Natural killer cell treated with Interleukin-12 subunit alpha and Interleukin-12 subunit beta and Interleukin-15 and Interleukin-18, amount 100 ng/mL, for 72 hours (primary cell): ENCODE results near the gene NKX2-4. TPM values are rescaled to one million over a fixed set of nuclear protein-coding genes. Genes with fewer than 3 reads are reported as not detected.
"Not testable (repeated sequence)": the region's sequence is repeated elsewhere in the genome, so short reads cannot be mapped to it uniquely, and the experiment has no call there.

ENCODE experiments used
- ATAC-seq, 2 donors: fragments of 150-1000 bp; cut with Tn5 transposase in 1 of 2; sonication (Bioruptor Pico), chemical (Tn5 transposase) in 1 of 2; 2 replicates each; pipeline ENCODE4 v1.10.0; 2021
- DNase-seq: peaks from one replicate; pipeline ENCODE4 v3.0.0; 2022; ENCODE audit warnings: low spot score
- H3K27ac Mint-ChIP-seq, 2 donors: 1 replicate in 1 of 2; 2 replicates in 1 of 2; pipeline ENCODE4 v1.8.0; 2022; ENCODE audit warnings: mixed read lengths in 2 of 2, mild to moderate bottlenecking in 1 of 2, moderate library complexity in 1 of 2
- H3K27me3 Mint-ChIP-seq, 2 donors: 1 replicate in 1 of 2; 2 replicates in 1 of 2; pipeline ENCODE4 v1.8.0; 2022; ENCODE audit warnings: mixed read lengths in 2 of 2
- H3K36me3 Mint-ChIP-seq: one replicate; pipeline ENCODE4 v1.8.0; 2022; ENCODE audit warnings: mixed read lengths
- H3K4me1 Mint-ChIP-seq, 2 donors: 1 replicate in 1 of 2; 2 replicates in 1 of 2; pipeline ENCODE4 v1.8.0; 2022; ENCODE audit warnings: low read depth in 2 of 2, mixed read lengths in 2 of 2, mild to moderate bottlenecking in 1 of 2
- H3K4me3 Mint-ChIP-seq: one replicate; pipeline ENCODE4 v1.8.0; 2022; ENCODE audit warnings: mixed read lengths
- H3K9me3 Mint-ChIP-seq: 2 replicates; pipeline ENCODE4 v1.8.0; 2022; ENCODE audit warnings: mixed read lengths
- total RNA-seq, 2 donors: library from RNA; stranded (reverse); gene quantifications; one replicate each; pipeline ENCODE4 v1.2.3, GENCODE V29; 2022

Gene NKX2-4
- not detected for total RNA-seq

DNA sequence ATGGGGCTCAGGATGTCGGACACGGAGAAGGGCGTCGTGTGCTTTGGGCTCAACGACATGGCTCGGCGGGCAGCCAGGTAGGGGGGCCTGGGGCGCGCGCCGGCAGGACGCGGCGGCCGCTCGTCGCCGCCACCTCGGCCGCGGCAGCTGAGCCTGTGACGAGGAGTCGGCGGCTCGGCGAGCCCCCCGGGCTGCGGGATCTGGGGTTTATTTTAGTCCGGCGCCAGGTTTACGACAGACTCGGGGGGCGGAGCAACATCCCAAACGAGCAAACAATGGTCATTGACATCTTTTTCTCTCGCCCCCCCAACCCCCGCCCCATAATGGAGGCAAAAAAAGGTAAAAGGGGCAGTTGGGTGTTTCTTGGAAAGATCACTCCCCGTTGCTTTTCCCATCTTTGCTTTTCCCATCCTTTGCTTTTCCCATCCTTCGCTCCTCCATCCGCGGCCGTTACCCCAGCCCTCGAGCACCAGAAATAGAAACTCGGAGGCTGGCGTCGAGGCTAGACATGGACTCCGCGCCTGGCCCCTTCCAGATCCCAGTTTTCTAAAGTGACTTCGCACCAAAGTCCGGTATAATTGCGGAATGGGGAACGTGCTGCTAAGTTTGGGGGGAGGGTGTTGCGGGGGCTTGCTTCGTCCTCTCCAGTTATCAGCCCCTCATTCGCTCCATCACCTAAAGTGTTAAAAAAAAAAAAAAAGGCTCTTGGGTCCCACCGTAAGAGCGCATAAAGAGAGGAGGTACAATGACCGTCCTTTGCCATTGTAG, at the start of gene NKX2-4:
NKX2-4 (minus strand) TSS at position 186 of the 768 bp plus-strand sequence; CDS start at position 59, 127 bp downstream.
- H3K9me3 Mint-ChIP-seq: no peaks in the 10 kb centered on the region
- peaks cover 13% of the 10 kb centered on the region for H3K36me3 Mint-ChIP-seq
- H3K27me3 Mint-ChIP-seq: peaks cover 36 to 67% of the 10 kb centered on the region in 2 donors
- peak within 1 kb of the TSS in 1 of 2 donors; percentile 11 for H3K27ac Mint-ChIP-seq
- H3K4me3 Mint-ChIP-seq: peak within 1 kb of the TSS; percentile 43
- ATAC-seq (peak in 1 of 2 donors; percentile 13), DNase-seq (no peak)
- H3K4me1 Mint-ChIP-seq: peaks cover 13 to 15% of the 10 kb centered on the region in 2 donors

DNA sequence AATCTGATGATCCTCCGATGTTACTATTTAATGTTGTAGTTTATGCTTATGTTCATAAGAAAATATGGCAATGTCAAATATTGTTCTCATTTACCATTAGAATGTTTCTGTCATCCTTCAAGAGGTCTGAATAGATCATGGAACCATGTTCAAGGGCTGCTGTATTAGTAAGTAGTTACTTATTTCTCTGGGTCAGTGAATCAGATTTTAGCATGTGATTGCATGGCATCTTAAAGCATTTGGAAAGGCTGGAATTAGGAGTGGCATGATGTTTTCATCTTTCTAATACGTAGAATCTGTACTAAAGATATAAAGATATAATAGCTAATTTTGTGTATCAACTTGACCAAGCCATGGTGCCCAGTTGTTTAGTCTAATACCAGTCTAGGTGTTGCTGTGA, 40.5 kb upstream of the NKX2-4 start:
- Mint-ChIP-seq H3K4me3 (no peak overlapping the region), H3K36me3 (no peaks in the 10 kb centered on the region), H3K27ac (no peak overlapping the region), H3K27me3 (peaks cover 19 to 57% of the 10 kb centered on the region in 2 donors), H3K9me3 (no peaks in the 10 kb centered on the region), H3K4me1 (no peaks in the 10 kb centered on the region)
- DNase-seq (no peak), ATAC-seq (no peak)

DNA sequence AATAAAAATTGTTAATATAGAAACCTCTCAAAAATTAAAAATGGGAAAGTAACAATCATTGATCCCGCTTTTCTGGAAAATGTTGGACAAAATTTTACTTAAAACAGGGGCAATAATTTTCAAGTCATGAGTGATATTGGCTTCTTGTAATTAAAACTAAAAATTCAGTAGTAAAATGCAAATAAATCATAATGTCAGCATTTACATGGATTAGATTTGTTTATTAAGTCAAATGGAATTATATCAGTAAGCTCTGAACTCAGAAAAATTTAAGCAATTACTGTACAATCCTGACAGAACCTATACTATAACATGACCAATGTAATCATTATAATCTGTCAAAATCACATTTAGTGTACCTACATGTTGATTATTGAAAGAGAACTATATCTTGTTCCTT, 39.9 kb upstream of the NKX2-4 start:
- ATAC-seq: no peak
- no peak for DNase-seq
- no peak overlapping the region for H3K4me3 Mint-ChIP-seq
- no peak overlapping the region for H3K27ac Mint-ChIP-seq
- no peaks in the 10 kb centered on the region for H3K4me1 Mint-ChIP-seq
- H3K27me3 Mint-ChIP-seq: peaks cover 21 to 63% of the 10 kb centered on the region in 2 donors
- H3K9me3 Mint-ChIP-seq: no peaks in the 10 kb centered on the region
- no peaks in the 10 kb centered on the region for H3K36me3 Mint-ChIP-seq

DNA sequence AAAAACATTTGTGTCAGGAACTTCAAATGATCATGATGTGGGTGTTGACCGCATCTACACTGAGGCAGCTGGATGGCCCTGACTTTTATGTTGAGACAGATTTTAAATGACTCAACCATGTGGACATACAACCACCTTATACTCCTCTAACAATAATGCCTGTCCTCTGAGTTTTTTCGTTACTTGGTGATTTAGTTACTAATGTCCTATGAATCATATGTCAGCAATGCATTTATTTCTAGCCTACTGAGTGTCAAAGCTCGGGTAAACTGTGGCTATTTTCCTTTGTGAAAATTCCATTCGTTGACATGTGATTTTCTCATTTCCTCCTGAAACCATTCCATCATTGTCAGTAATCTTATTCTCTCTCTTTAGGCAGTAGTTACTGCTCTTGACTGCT, 38.9 kb upstream of the NKX2-4 start:
- no peak for ATAC-seq

DNA sequence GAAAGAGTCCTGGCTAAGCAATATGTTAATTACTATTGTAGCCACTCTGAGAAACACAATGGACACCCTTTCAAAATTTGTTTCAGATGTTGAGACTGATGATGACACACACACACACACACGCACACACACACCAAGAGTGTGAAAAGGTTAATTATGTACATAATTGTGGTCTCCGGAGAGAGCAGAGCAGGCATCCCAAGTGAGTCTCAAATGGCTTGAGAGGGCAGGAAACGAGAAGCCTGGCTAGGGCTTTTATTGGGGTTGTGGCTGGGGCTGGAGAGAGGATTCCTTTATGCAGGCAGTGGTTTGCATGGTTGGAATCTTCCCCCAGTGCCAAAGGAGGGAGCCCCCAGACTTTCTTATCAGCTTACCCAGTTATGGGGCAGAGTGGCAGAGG, 38.2 kb upstream of the NKX2-4 start:
- no peak overlapping the region for H3K27ac Mint-ChIP-seq
- DNase-seq (no peak), ATAC-seq (no peak)
- no peak overlapping the region for H3K4me3 Mint-ChIP-seq
- H3K4me1 Mint-ChIP-seq: no peaks in the 10 kb centered on the region
- no peaks in the 10 kb centered on the region for H3K9me3 Mint-ChIP-seq
- H3K36me3 Mint-ChIP-seq: no peaks in the 10 kb centered on the region
- H3K27me3 Mint-ChIP-seq: peaks cover 21 to 58% of the 10 kb centered on the region in 2 donors

More for the DNA sequence above, 38.9 kb upstream of the NKX2-4 start:
- H3K9me3 Mint-ChIP-seq: no peaks in the 10 kb centered on the region
- H3K4me1 Mint-ChIP-seq: no peaks in the 10 kb centered on the region
- DNase-seq: no peak
- H3K27ac Mint-ChIP-seq: no peak overlapping the region
- H3K27me3 Mint-ChIP-seq: peaks cover 21 to 60% of the 10 kb centered on the region in 2 donors
- no peaks in the 10 kb centered on the region for H3K36me3 Mint-ChIP-seq
- H3K4me3 Mint-ChIP-seq: no peak overlapping the region

DNA sequence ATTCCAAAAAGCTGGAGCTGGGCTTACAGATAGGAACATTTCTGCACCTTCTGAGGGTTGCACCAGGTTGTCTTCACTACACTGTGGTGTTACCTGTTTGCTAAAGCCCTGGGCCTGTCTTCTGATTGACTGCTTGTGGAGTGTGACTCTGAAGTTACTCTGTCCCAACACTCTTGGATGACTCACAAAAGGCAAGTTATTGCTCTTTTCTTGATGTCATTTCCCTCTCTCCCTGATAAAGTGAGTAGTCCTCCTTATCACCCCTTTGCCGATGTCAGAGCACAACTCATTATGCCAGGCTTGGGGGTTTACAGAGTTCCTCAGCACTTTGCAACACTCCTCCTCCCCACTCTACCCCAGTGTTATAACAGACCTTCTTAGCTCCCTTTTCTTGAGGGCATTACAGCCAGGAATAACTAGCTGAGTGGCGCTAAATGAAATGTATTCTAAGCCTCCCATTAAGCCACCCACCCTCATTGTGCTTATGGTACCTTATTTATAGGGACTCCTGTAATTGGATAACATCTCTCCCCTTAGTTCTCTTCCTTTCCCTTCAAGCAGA, 36.1 kb upstream of the NKX2-4 start:
- peaks cover 32 to 54% of the 10 kb centered on the region in 2 donors for H3K27me3 Mint-ChIP-seq
- H3K36me3 Mint-ChIP-seq: no peaks in the 10 kb centered on the region
- H3K4me1 Mint-ChIP-seq: no peaks in the 10 kb centered on the region
- no peak overlapping the region for H3K4me3 Mint-ChIP-seq
- no peaks in the 10 kb centered on the region for H3K9me3 Mint-ChIP-seq
- ATAC-seq (no peak), DNase-seq (no peak)
- no peak overlapping the region for H3K27ac Mint-ChIP-seq

DNA sequence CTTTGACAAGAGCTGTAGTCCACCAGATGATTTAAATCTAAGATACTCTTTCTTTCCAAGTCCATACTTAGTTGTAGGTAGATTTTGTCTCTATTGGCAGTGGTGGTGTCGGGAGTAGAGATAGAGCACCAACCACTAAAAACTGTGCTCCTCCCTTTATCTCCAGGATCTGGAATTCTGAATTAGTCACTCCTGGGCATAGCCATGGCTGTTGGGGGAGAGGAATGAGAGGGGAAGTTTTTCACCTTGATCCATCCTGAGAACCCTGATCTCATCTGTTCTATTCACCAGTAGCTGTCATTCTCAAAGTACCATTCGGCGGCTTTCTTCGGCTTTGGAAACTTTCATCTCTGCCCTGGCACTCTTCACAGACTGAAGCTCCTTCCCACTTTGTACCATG, 35.6 kb upstream of the NKX2-4 start:
- H3K4me3 Mint-ChIP-seq: no peak overlapping the region
- H3K27me3 Mint-ChIP-seq: peaks cover 35 to 54% of the 10 kb centered on the region in 2 donors
- no peak overlapping the region for H3K27ac Mint-ChIP-seq

DNA sequence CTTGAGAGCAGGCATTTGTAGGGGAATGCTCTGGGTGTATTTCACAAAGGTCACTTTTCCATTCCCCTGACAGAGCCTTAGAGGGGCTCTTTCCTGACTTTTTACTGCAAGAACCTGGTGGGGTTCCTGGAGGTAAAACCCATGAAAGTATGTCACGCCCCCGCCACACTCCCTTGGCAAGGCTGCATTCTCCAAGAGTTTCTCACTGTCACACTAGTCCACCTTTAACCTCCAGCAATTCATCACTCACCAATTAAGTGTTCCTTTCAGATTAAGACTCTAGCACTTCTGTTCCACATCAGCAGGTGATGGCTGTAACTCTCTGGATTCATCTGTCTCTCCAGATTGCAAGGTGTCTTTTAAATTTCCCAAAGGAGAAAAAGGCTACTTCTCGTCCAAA, 32.7 kb upstream of the NKX2-4 start:
- H3K36me3 Mint-ChIP-seq: peaks cover 12% of the 10 kb centered on the region
- ATAC-seq: no peak
- H3K9me3 Mint-ChIP-seq: peaks cover 4% of the 10 kb centered on the region
- no peak overlapping the region for H3K4me3 Mint-ChIP-seq
- no peaks in the 10 kb centered on the region for H3K4me1 Mint-ChIP-seq
- peaks cover 35 to 50% of the 10 kb centered on the region in 2 donors for H3K27me3 Mint-ChIP-seq
- no peak overlapping the region for H3K27ac Mint-ChIP-seq
- DNase-seq: no peak

More for the DNA sequence above, 35.6 kb upstream of the NKX2-4 start:
- ATAC-seq (no peak), DNase-seq (no peak)
- Mint-ChIP-seq H3K9me3 (no peaks in the 10 kb centered on the region), H3K4me1 (no peaks in the 10 kb centered on the region), H3K36me3 (no peaks in the 10 kb centered on the region)

DNA sequence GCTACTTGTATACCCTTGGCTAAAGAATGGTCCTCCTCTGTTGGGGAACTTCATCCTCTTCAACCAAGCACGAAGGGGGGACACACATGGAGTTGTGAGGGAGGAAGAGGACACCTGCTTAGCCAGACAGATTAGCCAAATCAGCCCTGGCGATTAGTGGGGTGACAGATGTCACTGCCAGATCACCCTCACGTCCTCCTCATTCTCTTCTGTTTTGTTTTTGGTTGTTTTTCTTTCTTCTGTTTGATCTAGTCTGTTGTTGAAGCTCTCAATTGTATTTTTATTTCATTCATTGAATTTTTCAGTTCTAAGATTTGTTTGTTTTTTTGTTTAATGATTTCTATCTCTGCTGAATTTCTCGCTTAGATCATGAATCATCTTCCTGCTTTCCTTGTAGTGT, 27.5 kb upstream of the NKX2-4 start:
- H3K36me3 Mint-ChIP-seq: peaks cover 25% of the 10 kb centered on the region
- H3K9me3 Mint-ChIP-seq: peaks cover 19% of the 10 kb centered on the region
- no peak overlapping the region for H3K4me3 Mint-ChIP-seq
- no peak for ATAC-seq
- no peaks in the 10 kb centered on the region for H3K4me1 Mint-ChIP-seq
- peaks cover 13 to 23% of the 10 kb centered on the region in 2 donors for H3K27me3 Mint-ChIP-seq
- no peak overlapping the region for H3K27ac Mint-ChIP-seq
- no peak for DNase-seq

DNA sequence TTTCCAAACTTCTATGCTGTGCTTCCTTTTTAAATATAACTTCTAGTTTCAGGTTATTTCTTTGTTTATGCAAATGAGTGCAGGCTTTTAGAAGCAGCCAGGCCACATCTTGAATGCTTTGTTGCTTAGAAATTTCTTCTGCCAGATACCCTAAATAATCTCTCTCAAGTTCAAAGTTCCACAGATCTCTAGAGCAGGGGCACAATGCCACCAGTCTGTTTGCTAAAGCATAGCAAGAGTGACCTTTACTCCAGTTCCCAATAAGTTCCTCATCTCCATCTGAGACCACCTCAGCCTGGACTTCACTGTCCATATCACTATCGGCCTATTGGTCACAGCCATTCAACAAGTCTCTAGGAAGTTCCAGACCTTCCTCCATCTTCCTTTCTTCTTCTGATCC, 26.4 kb upstream of the NKX2-4 start:
- ATAC-seq, DNase-seq, H3K27ac Mint-ChIP-seq, H3K4me3 Mint-ChIP-seq, H3K4me1 Mint-ChIP-seq: not testable (repeated sequence)
- H3K9me3 Mint-ChIP-seq: peaks cover 19% of the 10 kb centered on the region
- peaks cover 25% of the 10 kb centered on the region for H3K36me3 Mint-ChIP-seq
- peaks cover 9 to 17% of the 10 kb centered on the region in 2 donors for H3K27me3 Mint-ChIP-seq

DNA sequence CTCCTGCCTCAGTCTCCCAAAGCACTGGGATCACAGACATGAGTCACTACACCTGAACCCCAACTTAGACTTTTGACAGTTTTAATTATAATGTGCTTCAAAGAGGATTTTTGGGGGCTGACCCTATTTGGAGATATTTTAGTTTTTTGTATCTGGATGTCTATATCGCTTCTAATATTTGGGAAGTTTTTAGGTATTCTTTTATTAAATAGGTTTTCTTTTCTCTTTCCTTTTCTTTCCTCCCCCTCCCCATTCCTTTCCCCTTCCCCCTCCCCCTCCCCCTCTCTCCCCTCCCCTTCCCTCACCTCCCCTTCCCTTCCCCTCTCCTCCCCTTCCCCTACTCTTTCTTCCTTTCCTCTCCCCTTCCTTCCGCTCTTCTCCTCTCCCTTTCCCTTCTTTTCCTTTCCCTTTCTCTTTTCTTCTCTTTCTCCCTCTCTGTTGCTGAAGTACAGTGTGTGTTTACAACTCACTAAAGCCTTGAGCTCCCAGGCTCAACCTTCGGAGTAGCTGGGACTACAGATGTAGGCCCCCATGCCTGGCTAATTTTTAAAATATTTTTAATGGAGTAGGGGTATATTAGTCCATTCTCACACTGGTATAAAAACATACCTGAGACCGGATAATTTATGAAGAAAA, 24.4 kb upstream of the NKX2-4 start:
- DNase-seq (no peak), ATAC-seq (no peak)
- Mint-ChIP-seq H3K27me3 (peaks cover 17% of the 10 kb centered on the region in 2 donors), H3K27ac (no peak overlapping the region), H3K36me3 (peaks cover 31% of the 10 kb centered on the region), H3K4me1 (no peaks in the 10 kb centered on the region), H3K4me3 (no peak overlapping the region), H3K9me3 (peaks cover 20% of the 10 kb centered on the region)

DNA sequence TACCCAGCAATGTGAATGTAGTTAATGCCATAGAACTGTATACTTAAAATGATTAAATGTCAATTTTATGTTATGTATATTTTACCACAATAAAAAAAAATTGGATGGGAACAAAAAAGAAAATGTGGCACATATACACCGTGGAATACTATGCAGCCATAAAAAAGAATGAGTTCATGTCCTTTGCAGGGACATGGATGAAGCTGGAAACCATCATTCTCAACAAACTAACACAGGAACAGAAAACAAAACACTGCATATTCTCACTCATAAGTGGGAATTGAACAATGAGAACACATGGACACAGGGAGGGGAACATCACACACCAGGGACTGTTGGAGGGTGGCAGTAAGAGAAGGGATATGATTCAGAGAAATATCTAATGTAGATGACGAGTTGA, 21.8 kb upstream of the NKX2-4 start:
- DNase-seq, H3K4me1 Mint-ChIP-seq, H3K27ac Mint-ChIP-seq, ATAC-seq, H3K4me3 Mint-ChIP-seq: not testable (repeated sequence)
- peaks cover 24% of the 10 kb centered on the region for H3K36me3 Mint-ChIP-seq
- peaks cover 28 to 32% of the 10 kb centered on the region in 2 donors for H3K27me3 Mint-ChIP-seq
- peaks cover 18% of the 10 kb centered on the region for H3K9me3 Mint-ChIP-seq

DNA sequence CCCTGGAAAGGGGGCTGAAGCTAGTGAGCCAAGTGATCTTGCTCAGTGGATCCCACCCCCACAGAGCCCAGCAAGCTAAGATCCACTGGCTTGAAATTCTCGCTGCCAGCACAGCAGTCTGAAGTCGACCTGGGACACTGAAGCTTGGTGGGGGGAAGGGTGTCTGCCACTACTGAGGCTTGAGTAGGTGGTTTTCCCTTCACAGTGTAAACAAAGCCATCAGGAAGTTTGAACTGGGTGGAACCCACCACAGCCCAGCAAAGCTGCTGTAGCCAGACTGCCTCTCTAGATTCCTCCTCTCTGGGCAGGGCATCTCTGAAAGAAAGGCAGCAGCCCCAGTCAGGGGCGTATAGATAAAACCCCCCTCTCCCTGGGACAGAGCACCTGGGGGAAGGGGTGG, 16.7 kb upstream of the NKX2-4 start:
- H3K4me1 Mint-ChIP-seq, DNase-seq, ATAC-seq, H3K4me3 Mint-ChIP-seq, H3K27ac Mint-ChIP-seq: not testable (repeated sequence)
- Mint-ChIP-seq H3K36me3 (peaks cover 35% of the 10 kb centered on the region), H3K27me3 (peaks cover 41 to 55% of the 10 kb centered on the region in 2 donors), H3K9me3 (peaks cover 10% of the 10 kb centered on the region)

DNA sequence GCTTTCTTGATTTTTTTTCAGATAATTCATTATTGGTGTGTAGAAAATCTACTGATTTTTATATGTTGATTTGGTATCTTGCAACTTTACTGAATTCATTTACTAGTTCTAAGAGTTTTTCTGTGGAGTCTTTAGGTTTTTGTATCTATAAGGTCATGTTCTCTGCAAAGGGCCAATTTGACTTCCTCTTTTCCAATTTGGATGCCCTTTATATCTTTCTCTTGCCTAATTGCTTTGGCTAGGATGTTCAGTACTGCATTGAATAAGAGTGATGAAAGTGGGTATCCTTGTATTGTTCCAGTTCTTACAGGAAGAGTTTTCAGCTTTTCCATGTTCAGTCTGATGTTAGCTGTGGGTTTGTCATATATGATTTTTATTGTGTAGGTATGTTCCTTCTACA, 14.4 kb upstream of the NKX2-4 start:
- Mint-ChIP-seq H3K36me3 (peaks cover 28% of the 10 kb centered on the region), H3K9me3 (peaks cover 10% of the 10 kb centered on the region), H3K4me1 (no peaks in the 10 kb centered on the region), H3K4me3 (no peak overlapping the region), H3K27me3 (peaks cover 42 to 44% of the 10 kb centered on the region in 2 donors), H3K27ac (no peak overlapping the region)
- ATAC-seq: no peak
- no peak for DNase-seq
